GM12878 (cell line): ENCODE measurements around the gene PRSS16. TPM values are rescaled to one million over a fixed set of nuclear protein-coding genes. Genes with fewer than 3 reads are reported as not detected.

ENCODE experiments used
- ATAC-seq: fragments of 200-7000 bp; cut with Tn5 transposase; 3 replicates; pipeline ENCODE4 v1.9.1; 2020; ENCODE audit warnings: mild to moderate bottlenecking, moderate library complexity
- BruUV-seq: library from RNA; stranded (reverse); fragments of 400-500 nt; replicated peaks from 2 replicates; lab custom pipeline; 2021; lab: Mats Ljungman, UMichigan
- CTCF ChIA-PET: fragments of 300-600 bp; sonication (Branson Sonifier 250); formaldehyde crosslinking; extraction: SDS; loops from one replicate; lab custom pipeline; 2021; ENCODE audit warnings: inconsistent platforms; lab: Yijun Ruan, JAX
- POLR2A ChIA-PET: fragments of 350-600 bp; formaldehyde crosslinking; extraction: SDS; loops from one replicate; lab custom pipeline; 2021; ENCODE audit warnings: inconsistent platforms; lab: Charles Lee
- RAD21 ChIA-PET: fragments of 300-600 bp; sonication (Branson Sonifier 250); formaldehyde crosslinking; loops from one replicate; lab custom pipeline; 2023; ENCODE audit warnings: antibody characterized with exemption; ENCODE audit not compliant: unreplicated experiment; lab: Charles Lee
- SMC1A ChIA-PET: fragments of 300-600 bp; sonication (Branson Sonifier 250); formaldehyde crosslinking; loops from one replicate; lab custom pipeline; 2023; ENCODE audit not compliant: unreplicated experiment, uncharacterized antibody; lab: Charles Lee
- DNase-seq: peaks from one replicate; pipeline ENCODE4 v3.0.0-alpha.2; 2011; ENCODE audit warnings: low read depth, low spot score
- FAIRE-seq: peaks from 3 replicates; lab custom pipeline; 2011; peaks lifted over from hg19 to GRCh38; lab: Jason Lieb, UNC
- H2AFZ ChIP-seq: 2 replicates; pipeline ENCODE4 v1.6.0; 2011; ENCODE audit warnings: low read depth, low read length, control low read depth; ENCODE audit not compliant: control insufficient read depth
- H3K27ac ChIP-seq: 2 replicates; pipeline ENCODE4 v1.5.1; 2011; ENCODE audit warnings: control low read depth; ENCODE audit not compliant: control insufficient read depth, insufficient read depth
- H3K27me3 ChIP-seq, 2 experiments: replicated peaks in 1 of 2; 2 replicates each; pipeline versions ENCODE4 v1.6.0 to v1.6.1; 2011; ENCODE audit warnings: low read length in 1 of 2; ENCODE audit not compliant: control insufficient read depth in 2 of 2, insufficient read depth in 2 of 2
- H3K36me3 ChIP-seq, 2 experiments: 2 replicates each; pipeline ENCODE4 v1.5.1; 2011; ENCODE audit warnings: low read length in 1 of 2; ENCODE audit not compliant: control insufficient read depth in 2 of 2, insufficient read depth in 2 of 2
- H3K4me1 ChIP-seq: 2 replicates; pipeline ENCODE4 v1.6.1; 2011; ENCODE audit warnings: mild to moderate bottlenecking, low read length, moderate library complexity, mixed read lengths; ENCODE audit not compliant: control insufficient read depth, insufficient read depth
- H3K4me2 ChIP-seq: 2 replicates; pipeline ENCODE4 v1.6.0; 2011; ENCODE audit warnings: control low read depth; ENCODE audit not compliant: control insufficient read depth, insufficient read depth
- H3K4me3 ChIP-seq: fragments of 200-600 bp; sonication (generic); 2 replicates; pipeline ENCODE4 v1.5.1; 2016
- H3K79me2 ChIP-seq: 2 replicates; pipeline ENCODE4 v1.6.0; 2011; ENCODE audit warnings: low read length; ENCODE audit not compliant: control insufficient read depth, insufficient read depth
- H3K9ac ChIP-seq: 2 replicates; pipeline ENCODE4 v1.8.0; 2011; ENCODE audit warnings: low read length, control low read depth, mixed read lengths; ENCODE audit not compliant: control insufficient read depth, insufficient read depth
- H3K9me3 ChIP-seq: replicated peaks from 3 replicates; pipeline ENCODE4 v1.5.1; 2011; ENCODE audit warnings: mild to moderate bottlenecking, low read length; ENCODE audit not compliant: control insufficient read depth, insufficient read depth
- H4K20me1 ChIP-seq: 2 replicates; pipeline ENCODE4 v1.6.0; 2011; ENCODE audit not compliant: control insufficient read depth, insufficient read depth
- BCL11A ChIP-seq: IDR thresholded peaks from 2 replicates; pipeline ENCODE4 v1.6.1; 2011; ENCODE audit warnings: low read depth, low read length
- BMI1 ChIP-seq: fragments of 450-650 bp; IDR thresholded peaks from 2 replicates; pipeline ENCODE4 v1.6.1; 2016; ENCODE audit warnings: mild to moderate bottlenecking, moderate library complexity, borderline replicate concordance
- CREB1 ChIP-seq: IDR thresholded peaks from 2 replicates; pipeline ENCODE4 v1.6.1; 2012; ENCODE audit warnings: low read depth, mild to moderate bottlenecking, inconsistent platforms
- ESRRA ChIP-seq: IDR thresholded peaks from 2 replicates; pipeline ENCODE4 v1.6.1; 2012; ENCODE audit warnings: mild to moderate bottlenecking, low read length, improper control_type of control experiment
- FOXK2 ChIP-seq: fragments of 450-650 bp; IDR thresholded peaks from 2 replicates; pipeline ENCODE4 v1.6.1; 2017; ENCODE audit warnings: mild to moderate bottlenecking, moderate library complexity
- IKZF1 ChIP-seq: fragments of 450-650 bp; conservative IDR thresholded peaks from 2 replicates; pipeline ENCODE4 v1.6.1; 2017; ENCODE audit warnings: antibody characterized with exemption, mild to moderate bottlenecking
- KAT2A ChIP-seq: conservative IDR thresholded peaks from 2 replicates; pipeline ENCODE4 v1.6.1; 2011; ENCODE audit warnings: low read depth, low read length; ENCODE audit not compliant: control insufficient read depth
- MEF2A ChIP-seq: IDR thresholded peaks from 2 replicates; pipeline ENCODE4 v1.6.1; 2011; ENCODE audit warnings: low read depth, mild to moderate bottlenecking, low read length, moderate library complexity; ENCODE audit not compliant: insufficient read depth
- RUNX3 ChIP-seq: IDR thresholded peaks from 2 replicates; pipeline ENCODE4 v1.6.1; 2012; ENCODE audit warnings: low read length, inconsistent platforms
- SRF ChIP-seq, 2 experiments: IDR thresholded peaks; 2 replicates each; pipeline ENCODE4 v1.6.1; 2011; ENCODE audit warnings: low read depth in 2 of 2, low read length in 2 of 2, mild to moderate bottlenecking in 1 of 2, moderate library complexity in 1 of 2
- TCF7 ChIP-seq: IDR thresholded peaks from 2 replicates; pipeline ENCODE4 v1.6.1; 2014; ENCODE audit warnings: antibody characterized with exemption, borderline replicate concordance
- ZNF384 ChIP-seq: IDR thresholded peaks from 2 replicates; pipeline ENCODE4 v1.6.1; 2012; ENCODE audit warnings: low read depth, mild to moderate bottlenecking, low read length, improper control_type of control experiment, borderline replicate concordance
- ZNF622 ChIP-seq: fragments of 450-650 bp; IDR thresholded peaks from 2 replicates; pipeline ENCODE4 v1.6.1; 2017; ENCODE audit warnings: mild to moderate bottlenecking, inconsistent platforms
- ZSCAN29 ChIP-seq: fragments of 450-650 bp; IDR thresholded peaks from 2 replicates; pipeline ENCODE4 v1.6.1; 2017; ENCODE audit warnings: mild to moderate bottlenecking, moderate library complexity
- WGBS: methylation state at CpG from one replicate; pipeline ENCODE4 v1.1.6; 2016; ENCODE audit warnings: low lambda C conversion rate; ENCODE audit not compliant: insufficient replicate concordance, insufficient coverage; ENCODE audit errors: missing lambda C conversion rate; 5-methylcytosine and 5-hydroxymethylcytosine counted together
- in situ Hi-C: fragments of 300-500 bp; cut with MboI; formaldehyde crosslinking; loops from 9 replicates; pipeline ENCODE4 v1.14.3; 2018; ENCODE audit warnings: mixed read lengths
- intact Hi-C: fragments of 100-400 bp; cut with micrococcal nuclease; formaldehyde crosslinking; loops from one replicate; pipeline ENCODE4 v1.14.2; 2022; ENCODE audit not compliant: unreplicated experiment
- polyA plus RNA-seq, 11 experiments: library from polyadenylated mRNA; depleted of rRNA in 4 of 11; unstranded in 6 of 11; stranded (reverse) in 5 of 11; fragments of >200 nt; fragmentation: Nextera tagmentation in 4 of 11; fragmentation: Illumina TruSeq in 1 of 11; extraction: Ambion mirVana in 4 of 11; extraction: Trizol in 1 of 11; gene quantifications; 1 replicate in 1 of 11; 2 replicates in 10 of 11; pipeline versions ENCODE4 v1.2.1 to v1.2.3, GENCODE V29; 2011 to 2016; ENCODE audit warnings: inconsistent platforms in 2 of 11, missing spikeins in 2 of 11, low read depth in 1 of 11
- total RNA-seq, 4 experiments: library from RNA; depleted of rRNA in 3 of 4; stranded (reverse); fragments of >200 nt in 3 of 4; fragmentation: Illumina TruSeq in 1 of 4; extraction: Trizol in 1 of 4; gene quantifications; 2 replicates each; pipeline versions ENCODE4 v1.2.1 to v1.2.3, GENCODE V29; 2013 to 2021
- TF ChIP-seq, protein P1 (sequence below): fragments of 450-650 bp; formaldehyde crosslinking; IDR thresholded peaks from 2 replicates; pipeline ENCODE4 v1.5.0; 2022; ENCODE audit warnings: mild to moderate bottlenecking, missing genetic modification characterization
- TF ChIP-seq, protein P2 (sequence below): IDR thresholded peaks from 2 replicates; pipeline ENCODE4 v1.6.1; 2011; ENCODE audit warnings: low read depth, low read length, improper control_type of control experiment, borderline replicate concordance

Gene PRSS16
- total and polyA plus RNA-seq, 10 of the 15 experiments (the other 5 are each of a cell fraction or from before 2014, with no cell fraction given), result 2.1 to 12.8 (median 6.6) TPM

DNA sequence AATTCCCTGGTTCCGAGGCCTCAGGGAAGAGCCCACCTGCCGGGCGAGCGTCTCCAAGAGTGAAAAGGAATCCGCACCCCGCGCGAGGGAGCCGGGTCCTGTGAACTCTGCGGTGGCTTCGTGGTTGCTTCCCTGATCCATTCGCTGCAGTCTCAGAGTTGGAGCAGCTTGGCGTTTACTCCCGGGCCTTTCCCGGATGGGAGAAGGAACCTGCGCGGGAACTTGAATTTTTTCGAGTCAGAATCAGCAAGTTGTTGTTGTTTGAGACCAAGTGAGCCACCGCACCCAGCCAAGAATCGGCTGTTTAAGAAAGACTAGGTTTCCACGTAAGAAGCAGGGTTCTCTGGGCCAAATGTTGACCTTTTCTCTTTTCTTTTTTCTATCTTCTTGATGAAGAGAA, 12.9 kb downstream of the PRSS16 start (continued):
- TF ChIP-seq SRF (IDR thresholded peaks at IDR 0.05; ENCODE audit: low read depth in 2 of 2, low read length in 2 of 2) (no peak), ESRRA (no peak), IKZF1 (no peak), ZNF622 (no peak)
- TF ChIP-seq, protein P1, sequence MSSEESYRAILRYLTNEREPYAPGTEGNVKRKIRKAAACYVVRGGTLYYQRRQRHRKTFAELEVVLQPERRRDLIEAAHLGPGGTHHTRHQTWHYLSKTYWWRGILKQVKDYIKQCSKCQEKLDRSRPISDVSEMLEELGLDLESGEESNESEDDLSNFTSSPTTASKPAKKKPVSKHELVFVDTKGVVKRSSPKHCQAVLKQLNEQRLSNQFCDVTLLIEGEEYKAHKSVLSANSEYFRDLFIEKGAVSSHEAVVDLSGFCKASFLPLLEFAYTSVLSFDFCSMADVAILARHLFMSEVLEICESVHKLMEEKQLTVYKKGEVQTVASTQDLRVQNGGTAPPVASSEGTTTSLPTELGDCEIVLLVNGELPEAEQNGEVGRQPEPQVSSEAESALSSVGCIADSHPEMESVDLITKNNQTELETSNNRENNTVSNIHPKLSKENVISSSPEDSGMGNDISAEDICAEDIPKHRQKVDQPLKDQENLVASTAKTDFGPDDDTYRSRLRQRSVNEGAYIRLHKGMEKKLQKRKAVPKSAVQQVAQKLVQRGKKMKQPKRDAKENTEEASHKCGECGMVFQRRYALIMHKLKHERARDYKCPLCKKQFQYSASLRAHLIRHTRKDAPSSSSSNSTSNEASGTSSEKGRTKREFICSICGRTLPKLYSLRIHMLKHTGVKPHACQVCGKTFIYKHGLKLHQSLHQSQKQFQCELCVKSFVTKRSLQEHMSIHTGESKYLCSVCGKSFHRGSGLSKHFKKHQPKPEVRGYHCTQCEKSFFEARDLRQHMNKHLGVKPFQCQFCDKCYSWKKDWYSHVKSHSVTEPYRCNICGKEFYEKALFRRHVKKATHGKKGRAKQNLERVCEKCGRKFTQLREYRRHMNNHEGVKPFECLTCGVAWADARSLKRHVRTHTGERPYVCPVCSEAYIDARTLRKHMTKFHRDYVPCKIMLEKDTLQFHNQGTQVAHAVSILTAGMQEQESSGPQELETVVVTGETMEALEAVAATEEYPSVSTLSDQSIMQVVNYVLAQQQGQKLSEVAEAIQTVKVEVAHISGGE, result no peak
- TF ChIP-seq, all 136 proteins: peak for 0

DNA sequence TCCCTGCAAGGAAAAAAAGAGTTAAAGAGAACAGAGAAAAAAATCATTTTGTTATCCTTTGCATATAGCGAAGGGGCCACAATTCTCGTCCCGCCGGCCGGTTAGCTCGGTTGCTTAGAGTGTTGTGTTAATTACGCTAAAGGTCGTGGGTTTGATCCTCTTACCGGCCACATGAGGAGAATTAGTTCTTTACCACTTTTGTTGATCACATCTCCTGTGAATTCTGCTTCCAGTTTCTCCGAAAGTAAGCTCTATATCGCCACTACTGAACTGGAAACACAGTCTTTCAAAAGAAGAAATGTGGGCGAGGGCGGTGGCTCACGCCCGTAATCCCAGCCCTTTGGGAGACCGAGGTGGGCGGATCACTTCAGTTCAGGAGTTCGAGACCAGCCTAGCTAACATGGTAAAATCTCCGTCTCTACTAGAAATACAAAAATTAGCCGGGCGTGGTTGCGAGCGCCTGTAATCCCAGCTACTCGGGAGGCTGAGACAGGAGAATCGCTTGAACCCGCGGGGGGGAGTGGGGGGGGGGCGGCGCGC, 13.4 kb downstream of the PRSS16 start:
- Histone ChIP-seq H3K79me2 (no peaks in the 10 kb centered on the region), H3K27me3 (no peaks in the 10 kb centered on the region), H3K27ac (no peak overlapping the region), H4K20me1 (no peaks in the 10 kb centered on the region), H3K36me3 (no peaks in the 10 kb centered on the region), H3K9me3 (no peaks in the 10 kb centered on the region; the same call in 2 of the 3 replicates), H3K4me1 (no peaks in the 10 kb centered on the region), H3K4me2 (no peak overlapping the region), H3K9ac (no peak overlapping the region), H2AFZ (no peak overlapping the region), H3K4me3 (no peak overlapping the region)
- RAD21 ChIA-PET, result no interaction called here
- ATAC-seq (no peak), DNase-seq (no peak), FAIRE-seq (no peak)
- CTCF ChIA-PET, result interaction anchor here (0.7 to 1.3 kb wide), 3 partner anchors 14 to 635 kb away, joined by 3 read pairs; no protein-coding TSS in a partner anchor
- SMC1A ChIA-PET, result no interaction called here
- POLR2A ChIA-PET, result interaction anchor here (0.6 kb wide), 1 partner anchor 71 kb away, joined by 3 read pairs; no protein-coding TSS in a partner anchor
- 9% methylated on average over 18 of the region's 30 CpGs for WGBS
- no peak for TF ChIP-seq FOXK2
- no peak for TF ChIP-seq ZNF384
- TF ChIP-seq TCF7, result no peak
- no peak for TF ChIP-seq MEF2A
- TF ChIP-seq CREB1, result no peak
- no peak for TF ChIP-seq ZSCAN29
- TF ChIP-seq BMI1, result no peak
- no peak for TF ChIP-seq BCL11A
- TF ChIP-seq RUNX3, result no peak
- TF ChIP-seq, protein P2, sequence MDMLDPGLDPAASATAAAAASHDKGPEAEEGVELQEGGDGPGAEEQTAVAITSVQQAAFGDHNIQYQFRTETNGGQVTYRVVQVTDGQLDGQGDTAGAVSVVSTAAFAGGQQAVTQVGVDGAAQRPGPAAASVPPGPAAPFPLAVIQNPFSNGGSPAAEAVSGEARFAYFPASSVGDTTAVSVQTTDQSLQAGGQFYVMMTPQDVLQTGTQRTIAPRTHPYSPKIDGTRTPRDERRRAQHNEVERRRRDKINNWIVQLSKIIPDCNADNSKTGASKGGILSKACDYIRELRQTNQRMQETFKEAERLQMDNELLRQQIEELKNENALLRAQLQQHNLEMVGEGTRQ, result no peak
- no peak for TF ChIP-seq KAT2A
- in situ Hi-C loops, result no loop called here
- no TSS peak for BruUV-seq
- intact Hi-C loops, result no loop called here
